ENCODE measurements around the gene FYN.

- TF ChIP-seq CEBPB (IDR thresholded peaks at IDR 0.05) = no peak
- no peak for TF ChIP-seq EP300 (IDR thresholded peaks at IDR 0.05; ENCODE audit: borderline replicate concordance)
- TF ChIP-seq TAF1 (IDR thresholded peaks at IDR 0.05; ENCODE audit: low read depth) = no peak
- TF ChIP-seq ZBTB7A (IDR thresholded peaks at IDR 0.05; ENCODE audit: low read depth) = no peak
- no peak for TF ChIP-seq MAX (IDR thresholded peaks at IDR 0.05)
- TF ChIP-seq FOXM1 (IDR thresholded peaks at IDR 0.05; ENCODE audit: borderline replicate concordance, low read depth) = no peak
- no peak for TF ChIP-seq REST (IDR thresholded peaks at IDR 0.05; ENCODE audit: low read depth)
- no peak for TF ChIP-seq RAD21 (IDR thresholded peaks at IDR 0.05; ENCODE audit: low read depth)
- no peak for TF ChIP-seq TCF12 (IDR thresholded peaks at IDR 0.05; ENCODE audit: low read depth)
- TF ChIP-seq YY1 (IDR thresholded peaks at IDR 0.05; ENCODE audit: low read depth) = no peak
- TF ChIP-seq TEAD4 (IDR thresholded peaks at IDR 0.05) = no peak
- TF ChIP-seq EGR1 (IDR thresholded peaks at IDR 0.05) = no peak
- no peak for TF ChIP-seq USF1 (IDR thresholded peaks at IDR 0.05)
- TF ChIP-seq NFIC (IDR thresholded peaks at IDR 0.05) = no peak
Measured at GRCh38 chr6:111779031-111779430, 94.2 kb downstream of the FYN start.

Data from Ishikawa (cell line).